ENCODE measurements around the gene GATA5.
"Not testable (repeated sequence)": the region's sequence is repeated elsewhere in the genome, so short reads cannot be mapped to it uniquely, and the experiment has no call there.

GATA5 gene

DNA sequence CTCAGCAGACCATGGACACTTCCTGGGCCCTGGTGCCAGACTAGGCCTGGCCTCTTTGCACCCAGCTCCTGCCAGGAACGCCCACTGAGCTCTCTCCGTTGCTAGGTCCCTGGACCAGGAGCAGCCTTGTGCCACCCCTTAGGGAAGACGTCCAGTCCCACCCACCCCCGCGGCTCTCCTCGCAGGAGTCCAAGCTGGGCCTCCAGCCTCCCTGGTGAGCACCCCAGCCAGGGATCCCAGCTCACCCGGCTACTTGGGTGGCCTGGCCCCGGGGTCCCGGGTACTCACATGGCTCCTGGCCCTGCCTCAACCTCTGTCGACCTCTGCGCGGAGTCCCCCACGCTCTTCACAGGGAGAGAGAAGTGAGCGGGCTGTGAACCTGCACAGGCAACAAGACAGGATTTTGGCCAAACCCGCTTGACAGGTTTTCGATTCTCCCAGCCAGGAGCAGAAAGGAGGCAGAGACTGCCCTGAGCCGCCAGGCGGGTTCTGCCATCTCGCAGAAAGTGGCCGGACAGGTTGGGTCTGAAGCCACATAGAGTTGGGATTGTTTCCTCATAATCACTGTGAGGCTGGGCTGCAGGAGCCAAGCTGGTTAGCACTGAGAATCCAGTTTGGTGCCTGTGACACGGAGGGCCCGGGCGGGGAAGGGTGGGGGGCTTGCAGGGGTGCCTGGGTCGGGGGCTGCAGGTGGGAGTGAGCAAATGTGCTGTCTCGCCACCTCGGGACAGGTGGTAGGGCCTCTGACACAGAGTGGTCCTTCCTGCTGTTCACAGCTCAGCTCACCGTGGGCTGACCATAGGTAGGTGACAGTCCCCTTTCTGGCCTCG is 48.4 kb downstream of the GATA5 start, which contains the start of gene RBBP8NL:
Gene RBBP8NL, minus strand, starts transcription at position 368 of the 830 bp plus-strand sequence. CDS start 7,892 bp downstream, outside the sequence.
- no peak for DNase-seq

- no peak for DNase-seq
Observed at GRCh38 chr20:62426699-62427131, 49.1 kb downstream of the GATA5 start.

- not testable (repeated sequence) for DNase-seq
Observed at GRCh38 chr20:62426059-62426348, 49.8 kb downstream of the GATA5 start.

GRCh38 chr20:62425281-62426058 is 50.3 kb downstream of the GATA5 start:
- DNase-seq = no peak

DNA sequence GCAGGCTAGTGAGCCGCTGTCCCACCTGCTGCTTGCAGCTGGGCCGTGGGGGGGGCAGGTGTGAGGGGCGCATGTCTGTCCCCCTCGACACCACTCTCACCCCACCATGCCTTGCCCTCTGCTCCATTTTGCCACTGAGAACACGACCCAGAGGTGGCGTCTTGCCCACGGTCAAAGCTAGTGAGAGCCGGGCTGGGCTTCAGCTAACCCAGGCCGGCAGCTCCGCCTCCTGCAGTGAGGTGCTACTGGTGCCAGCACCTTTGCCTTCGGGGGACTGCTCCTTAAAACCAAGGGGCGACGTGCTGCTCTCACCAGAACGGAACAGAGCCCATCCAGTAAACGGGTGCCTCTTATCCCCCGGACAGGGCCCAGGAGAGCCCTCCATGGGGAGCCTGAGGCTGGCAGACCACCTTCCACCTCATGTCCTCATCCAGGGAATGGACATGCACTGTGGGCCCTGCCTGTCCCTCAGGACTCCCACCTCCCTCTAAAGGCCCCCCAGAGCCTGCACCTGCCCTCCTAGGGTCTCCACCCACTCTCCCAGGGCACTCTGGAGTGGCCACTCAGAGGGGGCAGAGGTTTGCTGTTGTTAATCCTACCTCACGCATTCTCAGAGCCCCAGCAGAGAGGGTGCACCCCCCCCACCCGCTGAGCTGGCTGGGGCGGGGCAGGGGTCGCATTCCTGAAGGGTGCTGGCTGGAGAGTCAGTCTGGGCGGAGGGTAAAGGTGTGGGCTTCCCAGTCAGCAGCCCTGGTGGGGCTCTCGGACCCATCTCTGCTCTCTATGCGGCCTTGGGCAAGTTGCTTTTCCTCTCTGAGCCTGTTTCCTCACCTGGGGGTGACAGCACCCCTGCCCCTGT is 51.3 kb downstream of the GATA5 start:
- no peak for DNase-seq

DNA sequence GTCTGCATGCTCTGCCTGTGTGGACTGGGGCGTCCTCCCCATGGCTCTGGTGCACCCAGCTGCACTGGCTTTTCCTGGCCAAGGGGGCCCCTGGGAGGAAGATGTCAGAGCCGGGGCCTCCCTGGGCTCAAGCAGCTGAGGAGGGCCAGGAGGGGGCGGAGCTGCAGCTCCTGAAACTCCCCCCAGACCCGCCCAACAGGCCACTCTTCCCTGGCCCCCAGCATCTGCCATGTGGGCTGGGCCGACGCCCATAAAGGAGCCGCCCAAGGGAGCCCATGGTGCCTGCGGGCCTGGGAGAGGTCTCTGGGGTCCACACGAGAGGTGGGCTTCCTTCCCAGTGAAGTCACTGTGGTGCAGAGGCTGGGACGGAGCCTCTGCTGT is 52.5 kb downstream of the GATA5 start:
- DNase-seq = no peak

GRCh38 chr20:62422636-62423325 is 53.0 kb downstream of the GATA5 start:
- no peak for DNase-seq

DNA sequence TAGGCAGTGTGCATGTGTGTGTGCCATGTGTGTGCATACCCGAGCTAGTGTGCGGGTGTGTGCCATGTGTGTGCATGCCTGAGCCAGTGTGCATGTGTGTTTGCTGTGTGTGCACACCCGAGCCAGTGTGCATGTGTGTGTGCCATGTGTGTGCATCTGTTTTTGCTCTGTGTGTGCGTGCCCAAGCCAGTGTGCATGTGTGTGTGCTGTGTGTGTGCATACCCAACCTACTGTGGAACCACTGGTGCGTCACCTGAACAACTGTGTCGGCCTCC is 54.1 kb downstream of the GATA5 start:
- no peak for DNase-seq

DNA sequence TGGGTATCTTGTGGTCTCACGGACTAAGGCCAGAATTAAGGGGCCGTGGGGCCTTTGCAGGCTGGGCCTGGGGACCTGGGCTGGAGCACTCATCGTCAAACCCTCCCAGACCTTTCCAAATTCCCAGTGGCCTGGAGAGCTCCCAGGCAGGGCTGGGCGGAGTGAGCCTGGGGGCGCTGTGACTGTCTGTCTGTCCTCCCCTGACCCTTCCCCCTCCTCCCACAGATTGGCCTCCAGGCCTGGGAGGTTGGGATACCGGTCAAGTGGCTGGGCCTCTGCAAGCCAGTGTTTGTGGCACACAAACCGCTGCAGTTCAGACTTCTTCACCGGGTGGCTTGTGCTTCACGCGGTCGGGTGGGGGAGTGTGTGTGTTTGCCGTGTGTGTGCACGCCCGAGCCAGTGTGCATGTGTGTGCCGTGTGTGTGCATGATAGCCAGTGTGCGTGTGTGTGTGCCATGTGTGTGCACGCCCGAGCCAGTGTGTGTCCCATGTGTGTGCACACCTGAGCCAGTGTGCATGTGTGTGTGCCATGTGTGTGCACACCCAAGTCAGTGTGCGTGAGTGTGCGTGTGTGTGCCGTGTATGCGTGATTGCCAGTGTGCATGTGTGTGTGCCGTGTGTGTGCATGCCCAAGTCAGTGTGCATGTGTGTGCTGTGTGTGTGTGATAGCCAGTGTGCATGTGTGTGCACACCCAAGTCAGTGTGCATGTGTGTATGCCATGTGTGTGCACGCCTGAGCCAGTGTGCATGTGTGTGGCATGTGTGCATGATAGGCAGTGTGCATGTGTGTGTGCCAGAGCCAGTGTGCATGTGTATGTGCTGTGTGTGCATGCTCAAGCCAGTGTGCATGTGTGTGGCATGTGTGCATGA is 54.7 kb downstream of the GATA5 start:
- no peak for DNase-seq

DNA sequence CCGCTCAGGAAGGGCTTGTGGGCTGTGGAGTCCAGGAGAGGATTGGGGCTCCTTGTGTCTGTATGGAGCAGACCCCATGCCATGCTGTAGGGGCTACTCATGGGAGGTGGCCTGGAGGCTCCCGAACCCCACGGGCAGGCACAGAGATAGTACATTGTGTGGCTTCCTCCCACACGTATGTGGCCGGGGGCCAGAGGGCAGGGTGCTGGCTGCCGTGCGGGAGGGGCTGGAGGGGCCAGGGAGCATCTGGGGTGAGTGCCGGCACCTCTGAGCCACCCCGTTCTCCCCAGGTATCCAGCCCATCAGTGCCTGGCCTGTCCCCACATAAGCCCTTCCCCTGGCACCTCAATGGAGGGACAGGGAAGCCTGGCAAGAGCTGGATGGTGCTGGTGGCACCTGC is 56.0 kb downstream of the GATA5 start:
- no peak for DNase-seq

GRCh38 chr20:62418709-62419487 is 56.9 kb downstream of the GATA5 start:
- no peak for DNase-seq

DNA sequence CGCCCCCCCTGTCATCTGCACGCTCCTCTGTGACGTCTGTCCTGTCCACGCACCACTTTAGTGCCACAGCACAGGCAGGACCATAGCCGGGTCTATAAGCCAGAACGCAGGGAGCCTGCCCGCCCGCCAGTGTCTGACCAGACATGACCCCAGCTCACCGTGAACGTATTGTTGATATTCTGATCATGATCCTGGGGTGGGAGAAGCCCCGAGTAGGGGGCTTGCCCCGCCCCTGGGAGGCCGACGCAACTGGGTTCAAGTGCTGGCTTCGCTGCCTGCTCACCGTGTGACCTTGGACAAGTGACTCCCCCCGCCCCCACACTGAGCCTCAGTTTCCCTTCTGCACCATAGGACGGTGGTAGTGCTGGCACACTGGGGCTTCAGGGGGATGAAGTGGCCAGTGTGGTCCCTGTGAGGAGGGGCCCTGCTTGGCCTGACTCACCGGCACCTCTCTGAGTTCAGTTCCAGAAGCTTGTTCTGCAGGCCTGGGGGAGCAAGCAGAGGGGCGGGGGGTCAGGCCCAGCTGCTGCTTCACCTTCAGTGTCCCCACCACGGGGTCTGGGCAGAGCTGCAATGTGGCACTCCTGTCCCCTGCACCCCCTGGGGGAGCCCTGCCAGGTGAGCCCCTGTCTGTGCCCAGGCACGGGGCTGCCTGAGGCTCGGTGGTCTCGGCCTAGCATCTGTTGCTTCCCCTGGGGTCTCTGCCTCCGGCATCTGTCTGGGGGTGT is 57.6 kb downstream of the GATA5 start:
- DNase-seq = no peak

- DNase-seq = no peak
Observed at GRCh38 chr20:62416651-62417637, 58.9 kb downstream of the GATA5 start.

DNA sequence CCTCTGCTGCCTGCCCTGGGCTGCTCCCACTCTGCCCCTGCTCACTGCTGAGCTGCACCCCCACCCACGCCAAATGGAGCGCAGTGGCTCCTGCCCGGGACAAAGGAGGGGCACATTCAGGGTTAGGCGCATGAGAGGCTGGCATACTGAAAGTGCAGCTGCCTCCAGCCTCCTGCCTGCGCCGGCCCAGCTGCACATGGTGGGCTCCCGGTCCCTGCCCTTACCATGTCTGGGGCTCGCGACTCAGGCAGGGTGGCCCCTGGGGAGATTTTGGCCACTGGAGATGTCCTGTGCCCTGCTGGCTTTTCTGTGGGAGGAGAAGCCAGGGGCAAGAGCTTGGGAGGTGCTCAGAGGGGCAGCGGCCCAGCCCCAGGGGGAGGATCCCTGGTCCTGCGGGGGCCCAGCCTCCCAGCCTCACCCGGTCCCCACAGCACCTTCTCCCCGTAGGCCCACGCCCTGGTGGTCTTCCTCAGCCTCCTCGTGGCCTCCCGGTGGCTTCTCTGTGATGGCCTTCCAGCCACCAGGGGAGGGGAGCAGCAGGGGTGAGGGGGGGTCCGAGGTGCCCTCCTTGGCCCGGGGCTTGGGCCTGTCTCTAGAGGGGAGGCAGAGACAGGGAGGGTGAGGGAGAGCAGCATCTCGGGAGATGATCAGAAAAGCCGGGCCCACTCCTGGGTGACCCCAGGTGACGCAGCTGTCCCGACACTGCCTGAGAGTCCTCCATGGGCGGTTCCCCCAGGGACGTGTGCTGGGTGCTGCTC is 60.3 kb downstream of the GATA5 start:
- DNase-seq = no peak

DNA sequence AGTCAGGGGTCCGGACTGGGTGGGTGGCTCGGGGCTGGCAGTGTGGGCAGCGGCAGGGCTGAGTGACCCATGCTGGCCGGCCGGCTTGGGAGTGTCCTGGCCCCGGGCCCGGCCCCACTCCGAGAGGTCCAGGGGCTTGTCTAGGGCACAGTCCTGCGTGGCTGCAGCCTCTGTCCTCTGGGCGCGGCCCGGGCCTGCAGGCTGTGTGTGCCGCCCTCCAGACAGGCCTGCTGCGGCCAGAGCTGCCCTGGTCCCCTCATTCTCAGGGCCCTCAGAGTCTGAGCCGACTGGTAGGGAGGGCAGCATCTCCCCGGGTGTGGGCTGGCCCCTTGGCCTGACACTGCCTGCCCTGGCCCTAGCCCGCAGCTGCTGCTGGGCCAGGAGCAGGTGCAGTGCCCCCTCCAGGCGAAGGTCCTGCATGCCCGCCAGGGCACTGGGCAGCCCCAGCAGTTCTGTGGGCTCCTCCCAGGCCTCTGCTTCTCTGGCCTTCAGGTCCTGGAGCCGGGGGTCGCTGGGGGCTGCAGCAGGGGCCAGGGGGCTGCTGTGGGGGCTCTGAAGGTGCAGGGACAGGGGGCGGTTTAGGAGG is 61.8 kb downstream of the GATA5 start:
- DNase-seq = no peak

Measured in inflammatory macrophage treated with lipopolysaccharide for 1 hour (primary cell).